NCI-H2081 treated with DMSO at 0.1 percent for 48 hours (cell line): Measurements from ENCODE around the gene BTRC.
A peak's percentile ranks its signal among the peaks of the same experiment; 100 is the strongest.
"Not testable (repeated sequence)": the region's sequence is repeated elsewhere in the genome, so short reads cannot be mapped to it uniquely, and the experiment has no call there.

Experiments used
- DNase-seq: peaks from one replicate; lab custom pipeline; 2025; lab: John Stamatoyannopoulos, UW

Gene BTRC

DNA sequence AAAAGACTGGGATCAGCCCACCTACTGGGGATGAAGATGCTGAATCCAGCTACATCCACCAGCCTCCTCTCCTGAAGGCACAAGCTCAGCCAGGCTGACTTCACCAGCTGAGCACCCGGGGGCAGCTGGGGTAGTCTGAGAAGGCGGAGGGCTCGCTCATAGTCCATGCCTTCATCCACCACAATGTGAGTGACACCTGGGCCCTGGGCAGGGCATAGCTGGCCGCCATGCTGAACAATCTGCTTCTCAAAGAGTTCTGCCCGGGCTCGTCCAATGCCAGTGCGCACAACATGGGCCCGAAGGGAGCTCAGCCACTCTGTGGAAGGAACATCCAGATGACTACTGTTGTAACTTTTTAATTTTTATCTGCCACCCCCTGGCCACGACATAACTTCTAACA, 231.9 kb downstream of the BTRC start:
- no peak for DNase-seq

DNA sequence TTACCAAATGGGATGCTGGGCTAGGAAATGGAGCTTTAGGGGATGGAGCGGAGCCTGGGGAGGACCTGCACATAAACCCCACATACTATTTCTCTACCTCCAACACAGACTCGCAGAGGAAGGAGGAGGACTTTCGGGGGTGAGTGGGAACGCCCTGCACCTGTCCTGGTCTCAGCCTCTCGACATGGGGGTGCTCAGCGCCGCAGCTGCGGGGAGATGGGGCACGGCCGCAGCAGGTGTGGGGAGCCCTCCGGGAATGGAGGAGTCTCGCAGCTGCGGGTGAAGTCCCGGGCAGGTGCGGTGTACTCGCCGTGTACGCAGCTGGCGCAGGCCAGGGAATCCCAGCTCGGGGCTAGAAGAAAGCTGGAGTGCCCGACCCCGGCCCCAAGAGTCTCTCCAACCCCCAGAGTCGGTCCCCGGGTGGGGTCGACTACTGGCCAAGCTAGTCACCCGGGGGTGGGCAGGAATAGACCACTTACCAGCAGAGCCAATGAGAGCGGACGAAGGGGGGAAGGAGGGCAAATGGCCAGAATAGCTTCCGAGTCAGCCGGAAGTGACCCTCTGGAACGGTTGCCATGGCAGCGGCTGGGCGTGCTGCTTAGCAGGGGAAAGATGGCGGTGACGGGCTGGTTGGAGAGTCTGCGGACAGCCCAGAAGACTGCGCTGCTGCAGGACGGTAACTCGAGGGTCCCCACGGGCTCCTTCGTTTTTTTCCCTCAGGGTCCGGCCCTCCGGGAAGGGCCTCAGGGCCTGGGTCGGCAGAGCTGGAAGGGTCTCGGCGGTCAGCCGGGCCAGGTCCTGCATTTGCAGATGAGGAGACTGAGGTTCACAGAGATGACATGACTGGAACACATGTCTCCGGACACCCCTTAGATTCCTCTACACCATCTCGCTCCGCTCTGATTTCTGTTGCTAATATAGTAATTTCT, 234.0 kb downstream of the BTRC start, which contains the start of the genes DPCD and POLL:
DPCD (plus strand) TSS at position 597 of the 929 bp plus-strand sequence; CDS start at position 613, 16 bp downstream.
POLL (minus strand) TSS at position 533 of the 929 bp plus-strand sequence. CDS start 897 bp downstream, outside the sequence.
- peak; percentile 40 for DNase-seq

DNA sequence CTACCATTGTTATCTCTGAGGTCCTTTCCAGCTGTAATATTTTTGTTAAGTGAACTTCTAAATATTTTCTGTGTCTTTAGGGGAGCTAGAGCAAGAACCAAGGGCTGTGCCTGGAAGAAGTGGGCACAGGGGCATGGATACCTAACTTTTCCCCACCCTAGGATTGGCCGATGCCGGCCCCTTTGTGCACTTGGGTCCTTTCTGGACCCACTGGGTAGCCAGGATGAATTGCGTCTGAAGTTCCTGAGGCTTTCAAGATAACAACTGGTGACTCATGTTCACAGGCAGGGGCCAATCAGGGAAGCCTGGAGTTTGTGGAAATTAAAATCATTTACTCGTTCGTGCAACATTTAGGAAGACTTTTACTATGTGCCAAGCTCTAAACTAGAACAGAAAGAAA, 234.9 kb downstream of the BTRC start:
- no peak for DNase-seq

DNA sequence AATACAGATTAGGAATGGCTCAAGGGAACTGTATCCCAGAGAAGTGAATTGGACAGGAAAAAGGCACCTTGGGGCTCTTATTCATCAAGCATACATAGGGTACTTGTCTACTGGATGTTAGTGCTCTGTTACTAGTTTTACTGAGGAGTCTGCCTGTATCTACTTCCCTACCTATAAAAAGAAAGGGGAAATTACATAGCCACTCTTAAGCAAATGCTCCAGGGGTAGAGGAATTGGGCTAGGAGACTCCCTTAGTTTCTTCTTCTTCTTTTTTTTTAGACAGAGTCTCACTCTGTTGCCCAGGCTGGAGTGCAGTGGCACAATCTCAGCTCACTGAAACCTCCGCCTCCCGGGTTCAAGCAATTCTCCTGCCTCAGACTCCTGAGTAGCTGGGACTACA, 239.4 kb downstream of the BTRC start:
- not testable (repeated sequence) for DNase-seq

GRCh38 chr10:101595591-101596433, 241.8 kb downstream of the BTRC start:
- DNase-seq = no peak

DNA sequence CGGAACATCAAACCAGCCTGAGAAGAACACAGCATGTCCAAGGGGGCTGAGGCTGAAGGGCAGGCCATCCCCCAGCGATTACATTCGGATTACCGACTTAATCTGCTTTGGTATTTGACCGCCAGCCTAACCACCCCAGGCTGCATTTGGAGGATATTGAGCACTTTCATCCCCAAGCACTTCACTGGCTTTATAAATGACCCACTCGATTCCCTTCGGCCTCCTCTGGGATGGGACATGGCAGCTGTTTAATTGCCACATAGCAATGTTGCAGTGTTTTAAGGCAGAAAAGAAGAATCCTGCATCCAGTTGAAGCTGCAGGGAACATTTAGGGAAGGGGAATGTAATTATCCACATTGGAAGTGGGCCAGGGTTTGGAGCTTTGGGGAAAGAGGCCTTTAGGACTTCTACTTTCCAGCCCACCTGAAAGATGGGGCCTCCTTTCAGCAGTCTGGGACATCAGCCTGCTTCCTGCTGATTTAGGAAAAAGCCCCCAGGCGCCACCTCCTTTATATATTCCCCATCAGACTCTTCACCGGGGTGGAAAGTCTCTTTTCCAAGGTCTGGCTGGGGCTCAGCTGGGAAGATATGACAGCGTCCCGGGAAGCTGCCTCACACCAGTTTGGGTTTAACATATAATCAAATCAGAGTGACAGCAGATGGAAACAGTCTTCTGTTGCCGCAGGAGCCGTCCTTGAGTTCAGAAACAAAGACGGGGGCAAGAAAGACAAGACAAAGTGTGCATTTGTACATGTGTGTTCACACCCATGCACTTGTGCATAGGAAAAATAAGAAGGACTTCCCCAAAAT, 243.3 kb downstream of the BTRC start:
- no peak for DNase-seq

GRCh38 chr10:101601541-101601940, 247.6 kb downstream of the BTRC start:
- no peak for DNase-seq

DNA sequence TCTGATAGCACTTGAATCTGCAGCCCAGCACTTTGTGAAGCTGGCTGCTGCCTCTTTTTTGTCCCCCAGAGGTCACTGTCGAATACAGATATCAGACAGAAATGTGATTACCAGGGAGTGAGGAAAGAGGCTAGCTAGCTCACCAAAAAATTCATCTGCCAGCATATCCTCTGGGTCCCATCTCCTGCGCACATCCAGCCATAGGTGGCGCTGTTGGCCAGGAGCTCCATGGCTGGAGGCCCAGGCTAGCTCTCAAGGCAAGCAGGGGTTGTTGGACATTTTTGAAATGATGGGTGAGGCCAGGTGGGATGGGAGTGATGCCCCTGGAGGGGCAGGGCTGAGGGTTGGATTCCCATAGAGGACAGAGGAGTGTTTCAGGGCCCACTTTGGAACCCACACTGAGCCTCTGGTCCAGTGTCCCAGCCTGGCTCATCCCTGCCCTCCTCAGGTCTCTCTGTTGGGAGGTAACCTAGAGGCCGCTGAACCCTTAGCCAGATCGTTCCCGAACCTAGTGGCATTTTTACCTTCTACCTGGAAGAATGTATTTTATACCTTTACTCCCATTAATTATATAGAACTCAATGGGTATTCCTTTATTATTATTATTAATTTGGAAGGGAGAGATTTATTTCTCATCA, 248.9 kb downstream of the BTRC start:
- DNase-seq = no peak
